Lung (tissue), 12 donors: Measurements from ENCODE around the gene C11orf16. TPM values are rescaled to one million over a fixed set of nuclear protein-coding genes. Genes with fewer than 3 reads are reported as not detected.

Experiments
- ATAC-seq: fragments of 200-7000 bp; cut with Tn5 transposase; one replicate; pipeline ENCODE4 v1.9.1; 2020; ENCODE audit warnings: moderate number of reproducible peaks; ENCODE audit not compliant: insufficient read depth, low FRiP score
- DNase-seq, 3 donors: peaks; one replicate each; pipeline ENCODE4 v3.0.0-alpha.2; 2013 to 2017
- H3K27ac ChIP-seq, 2 donors: one replicate each; pipeline ENCODE4 v1.5.1; 2013; ENCODE audit warnings: mild to moderate bottlenecking in 2 of 2, moderate library complexity in 2 of 2, control low read depth in 1 of 2, inconsistent platforms in 1 of 2, low read depth in 1 of 2, low read length in 1 of 2
- H3K27me3 ChIP-seq, 3 donors: one replicate each; pipeline ENCODE4 v1.5.1; 2013; ENCODE audit warnings: low read length in 2 of 3; ENCODE audit not compliant: control insufficient read depth in 3 of 3, insufficient read depth in 3 of 3
- H3K36me3 ChIP-seq, 4 donors: one replicate each; pipeline ENCODE4 v1.5.1; 2013; ENCODE audit warnings: low read length in 4 of 4, mild to moderate bottlenecking in 1 of 4, moderate library complexity in 1 of 4; ENCODE audit not compliant: control insufficient read depth in 4 of 4, insufficient read depth in 4 of 4
- H3K4me1 ChIP-seq, 5 donors: one replicate each; pipeline ENCODE4 v1.5.1; 2013; ENCODE audit warnings: low read length in 5 of 5, mild to moderate bottlenecking in 2 of 5, moderate library complexity in 1 of 5; ENCODE audit not compliant: control insufficient read depth in 5 of 5, insufficient read depth in 5 of 5
- H3K4me3 ChIP-seq: one replicate; pipeline ENCODE4 v1.5.1; 2013; ENCODE audit warnings: mild to moderate bottlenecking, control low read depth, moderate library complexity
- H3K9ac ChIP-seq, 2 donors: one replicate each; pipeline ENCODE4 v1.5.1; 2013; ENCODE audit warnings: low read length in 2 of 2, control low read depth in 1 of 2; ENCODE audit not compliant: insufficient read depth in 1 of 2
- H3K9me3 ChIP-seq, 4 donors: one replicate each; pipeline ENCODE4 v1.5.1; 2013; ENCODE audit warnings: low read length in 3 of 4, mild to moderate bottlenecking in 1 of 4, moderate library complexity in 1 of 4; ENCODE audit not compliant: control insufficient read depth in 4 of 4, insufficient read depth in 3 of 4
- WGBS, 2 donors: extraction: QIAGEN DNeasy Blood & Tissue Kit; methylation state at CpG; one replicate each; pipeline ENCODE4 v1.1.7; 2013; 5-methylcytosine and 5-hydroxymethylcytosine counted together
- polyA plus RNA-seq, 2 donors: library from polyadenylated mRNA; stranded (reverse); fragments of 200-250 nt; gene quantifications; one replicate each; pipeline ENCODE4 v1.2.1, GENCODE V29; 2013
- total RNA-seq, 2 donors: library from RNA; depleted of rRNA in 1 of 2; stranded (reverse); fragments of >200 nt in 1 of 2; gene quantifications; one replicate each; pipeline ENCODE4 v1.2.1, GENCODE V29; 2014 to 2021
- TF ChIP-seq, protein P1 (sequence below): IDR thresholded peaks from 2 replicates; pipeline ENCODE4 v1.5.1; 2012; ENCODE audit warnings: mild to moderate bottlenecking; ENCODE audit errors: control extremely low read depth, extremely low read depth
- donor health status: control.
- donor health status: control.
- donor health status: Bipolar disorder and iron deficiency.
- donor health status: healthy.
- donor health status: DM: yes; HTN: yes; CAD: no.

The C11orf16 gene
- total and polyA plus RNA-seq, 4 donors = 1.9 to 14.0 (median 5.8) TPM

DNA sequence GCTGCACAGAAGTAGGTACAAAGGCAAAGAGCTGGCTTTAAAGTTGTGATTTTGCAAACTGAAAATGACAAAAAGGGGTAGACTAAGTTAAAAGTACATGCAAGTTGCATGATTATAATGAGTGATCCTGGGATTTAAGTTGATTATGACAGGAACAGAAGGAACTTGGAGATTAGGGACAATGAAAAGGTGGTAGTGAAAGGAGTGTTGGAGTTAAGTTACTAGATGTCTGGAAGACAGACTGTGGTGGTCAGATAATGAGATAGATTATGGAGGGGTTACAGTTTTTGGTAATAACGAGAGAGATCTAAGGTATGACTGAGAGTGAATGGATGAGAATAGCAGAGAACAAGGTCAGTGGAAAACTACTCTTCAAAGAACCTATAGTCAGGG lies 39.2 kb upstream of the C11orf16 start:
- DNase-seq = no peak
- no peaks in the 10 kb centered on the region for H3K36me3 ChIP-seq
- H3K27me3 ChIP-seq = no peaks in the 10 kb centered on the region

DNA sequence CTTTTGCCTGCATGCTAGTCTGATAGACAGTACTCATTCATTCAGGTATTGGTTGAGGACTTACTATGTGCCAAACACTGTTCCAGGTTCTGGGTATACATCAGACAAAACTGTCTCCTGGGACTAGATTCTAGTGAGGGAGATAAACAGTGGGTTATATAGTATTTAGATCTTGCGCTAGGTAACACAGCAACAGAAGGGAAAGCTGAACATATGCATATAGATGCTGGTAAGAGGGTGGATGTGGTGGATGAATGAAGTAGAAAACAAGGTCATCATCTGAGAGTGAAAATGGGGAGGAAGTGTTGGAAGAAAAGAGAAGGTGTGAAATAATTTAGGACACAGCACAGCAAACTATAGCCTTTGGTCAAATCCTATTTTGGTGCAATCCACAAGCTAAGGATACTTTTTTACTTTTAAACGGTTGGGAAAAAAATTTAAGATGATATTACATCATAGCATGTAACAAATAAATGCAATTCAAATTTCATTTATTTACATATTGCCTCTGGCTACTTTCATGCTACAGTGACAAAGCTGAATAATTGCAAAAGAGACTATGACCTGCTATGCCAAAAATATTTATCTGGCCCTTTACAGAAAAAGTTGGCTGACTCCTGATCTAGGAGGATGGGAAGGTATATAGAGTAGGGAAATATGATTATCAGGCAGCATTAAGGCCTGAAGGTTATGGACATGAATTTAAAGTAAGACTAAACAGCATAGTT lies 38.6 kb upstream of the C11orf16 start:
- Histone ChIP-seq H3K4me1 (no peaks in the 10 kb centered on the region), H3K27ac (no peak overlapping the region), H3K4me3 (no peak overlapping the region), H3K9me3 (no peaks in the 10 kb centered on the region), H3K36me3 (no peaks in the 10 kb centered on the region), H3K27me3 (no peaks in the 10 kb centered on the region), H3K9ac (no peak overlapping the region)
- DNase-seq = no peak
- ATAC-seq = no peak
- 82 to 87% methylated on average over 2 of the region's 2 CpGs for WGBS, 2 donors
- TF ChIP-seq, protein P1, sequence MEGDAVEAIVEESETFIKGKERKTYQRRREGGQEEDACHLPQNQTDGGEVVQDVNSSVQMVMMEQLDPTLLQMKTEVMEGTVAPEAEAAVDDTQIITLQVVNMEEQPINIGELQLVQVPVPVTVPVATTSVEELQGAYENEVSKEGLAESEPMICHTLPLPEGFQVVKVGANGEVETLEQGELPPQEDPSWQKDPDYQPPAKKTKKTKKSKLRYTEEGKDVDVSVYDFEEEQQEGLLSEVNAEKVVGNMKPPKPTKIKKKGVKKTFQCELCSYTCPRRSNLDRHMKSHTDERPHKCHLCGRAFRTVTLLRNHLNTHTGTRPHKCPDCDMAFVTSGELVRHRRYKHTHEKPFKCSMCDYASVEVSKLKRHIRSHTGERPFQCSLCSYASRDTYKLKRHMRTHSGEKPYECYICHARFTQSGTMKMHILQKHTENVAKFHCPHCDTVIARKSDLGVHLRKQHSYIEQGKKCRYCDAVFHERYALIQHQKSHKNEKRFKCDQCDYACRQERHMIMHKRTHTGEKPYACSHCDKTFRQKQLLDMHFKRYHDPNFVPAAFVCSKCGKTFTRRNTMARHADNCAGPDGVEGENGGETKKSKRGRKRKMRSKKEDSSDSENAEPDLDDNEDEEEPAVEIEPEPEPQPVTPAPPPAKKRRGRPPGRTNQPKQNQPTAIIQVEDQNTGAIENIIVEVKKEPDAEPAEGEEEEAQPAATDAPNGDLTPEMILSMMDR = no peak

More for the DNA sequence above, 39.2 kb upstream of the C11orf16 start:
- Histone ChIP-seq H3K9ac (no peak overlapping the region), H3K4me1 (no peaks in the 10 kb centered on the region), H3K27ac (no peak overlapping the region), H3K9me3 (no peaks in the 10 kb centered on the region), H3K4me3 (no peak overlapping the region)
- WGBS, 2 donors = 83 to 92% methylated on average over 1 of the region's 1 CpG
- ATAC-seq = no peak
- TF ChIP-seq, protein P1 = no peak

DNA sequence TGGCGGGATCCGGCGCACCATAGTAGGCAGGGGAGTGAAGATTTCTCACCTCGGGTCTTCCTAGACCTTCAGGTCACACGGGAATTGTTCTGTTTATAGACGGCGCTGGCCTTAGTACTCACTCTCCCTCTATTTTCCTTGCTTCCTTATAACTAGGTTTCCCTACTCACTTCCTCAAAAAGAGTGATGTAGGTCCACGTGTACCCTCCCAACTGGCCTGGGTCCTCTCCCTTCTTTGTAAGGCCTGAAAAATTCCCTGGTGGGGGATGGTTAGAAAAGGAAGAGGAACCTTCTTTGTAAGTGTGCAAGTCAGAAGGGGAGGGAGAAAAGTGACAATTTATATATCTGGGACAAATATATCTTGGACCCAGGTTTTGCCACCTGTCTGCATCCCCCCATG lies 34.4 kb upstream of the C11orf16 start:
- no peak overlapping the region for H3K9ac ChIP-seq
- H3K27ac ChIP-seq = no peak overlapping the region
- no peak overlapping the region for H3K4me3 ChIP-seq
- H3K4me1 ChIP-seq = peaks cover 0 to 14% (median 8%) of the 10 kb centered on the region in 5 donors
- DNase-seq (no peak), ATAC-seq (no peak)
- H3K27me3 ChIP-seq = no peaks in the 10 kb centered on the region
- no peaks in the 10 kb centered on the region for H3K9me3 ChIP-seq
- H3K36me3 ChIP-seq = peaks cover 0 to 2% (median 0%) of the 10 kb centered on the region in 4 donors
- TF ChIP-seq, protein P1 = no peak
- WGBS, 2 donors = 82 to 86% methylated on average over 8 of the region's 8 CpGs
